ENCODE results near the gene CSAD.

CSAD gene

GRCh38 chr12:53198486-53199110 lies 17.9 kb upstream of the CSAD start:
- no peak for DNase-seq

- DNase-seq, result no peak
These were observed 16.4 kb upstream of the CSAD start for GRCh38 chr12:53197011-53197640.

- no peak for DNase-seq
These were observed 15.8 kb upstream of the CSAD start for GRCh38 chr12:53196486-53196885.

- DNase-seq, result no peak
These were observed 15.0 kb upstream of the CSAD start for GRCh38 chr12:53195516-53196420.

DNA sequence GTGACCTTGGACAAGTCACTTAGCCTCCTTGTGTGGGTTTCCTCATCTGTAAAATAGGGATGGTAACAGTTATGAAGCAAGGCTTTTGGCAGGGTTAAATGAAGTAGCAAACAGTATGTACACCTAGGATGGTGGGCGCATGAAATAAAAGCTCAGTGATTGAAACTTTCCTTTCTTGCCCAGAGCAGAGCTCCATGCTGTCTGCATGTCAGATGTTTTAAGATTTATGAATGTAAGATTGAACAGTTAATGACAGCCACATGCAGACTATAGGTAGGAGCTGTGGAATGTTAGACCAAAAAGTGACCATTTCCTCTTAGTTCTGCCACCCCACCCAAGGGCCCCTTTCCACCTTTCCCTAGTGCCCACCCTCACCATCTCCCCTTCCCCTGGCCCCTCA lies 14.2 kb upstream of the CSAD start:
- no peak for DNase-seq

DNA sequence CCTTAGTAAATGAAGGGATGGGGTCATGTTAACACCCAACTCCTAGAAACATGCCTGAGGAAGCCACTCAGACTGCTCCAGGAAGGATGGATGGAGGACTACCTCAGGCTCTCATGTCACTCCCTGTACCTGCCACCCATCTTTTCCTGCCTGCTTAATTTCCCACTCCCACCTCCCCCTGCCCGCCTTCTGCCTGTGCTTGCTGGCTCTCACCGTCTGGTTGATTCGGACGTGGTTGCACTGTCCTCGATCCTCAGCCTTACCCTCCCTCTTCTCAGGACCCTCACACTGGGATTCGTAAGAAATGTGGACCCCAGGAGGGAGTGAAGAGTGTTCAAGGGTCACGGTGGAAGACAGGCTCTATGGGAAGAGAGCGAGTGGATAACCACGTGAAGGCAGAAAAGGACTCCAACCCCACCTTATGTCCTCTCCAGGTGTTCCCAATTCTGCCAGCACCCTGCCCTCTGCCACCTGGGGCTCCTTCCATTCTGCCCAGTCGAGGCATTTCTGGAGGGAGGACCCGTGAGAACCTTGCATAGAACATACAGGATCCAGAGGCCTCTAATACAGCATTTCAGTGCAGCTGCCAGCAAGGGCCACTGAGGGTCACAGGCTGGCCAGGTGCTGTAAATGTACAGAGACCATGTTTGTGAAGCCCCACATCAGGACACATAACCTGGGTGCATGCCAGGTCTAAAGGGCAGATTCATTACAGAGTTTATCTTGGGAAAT lies 13.4 kb upstream of the CSAD start:
- DNase-seq, result no peak

- DNase-seq, result no peak
These were observed 12.3 kb upstream of the CSAD start for GRCh38 chr12:53193040-53193439.

- DNase-seq, result no peak
These were observed 11.9 kb upstream of the CSAD start for GRCh38 chr12:53192531-53193021.

DNA sequence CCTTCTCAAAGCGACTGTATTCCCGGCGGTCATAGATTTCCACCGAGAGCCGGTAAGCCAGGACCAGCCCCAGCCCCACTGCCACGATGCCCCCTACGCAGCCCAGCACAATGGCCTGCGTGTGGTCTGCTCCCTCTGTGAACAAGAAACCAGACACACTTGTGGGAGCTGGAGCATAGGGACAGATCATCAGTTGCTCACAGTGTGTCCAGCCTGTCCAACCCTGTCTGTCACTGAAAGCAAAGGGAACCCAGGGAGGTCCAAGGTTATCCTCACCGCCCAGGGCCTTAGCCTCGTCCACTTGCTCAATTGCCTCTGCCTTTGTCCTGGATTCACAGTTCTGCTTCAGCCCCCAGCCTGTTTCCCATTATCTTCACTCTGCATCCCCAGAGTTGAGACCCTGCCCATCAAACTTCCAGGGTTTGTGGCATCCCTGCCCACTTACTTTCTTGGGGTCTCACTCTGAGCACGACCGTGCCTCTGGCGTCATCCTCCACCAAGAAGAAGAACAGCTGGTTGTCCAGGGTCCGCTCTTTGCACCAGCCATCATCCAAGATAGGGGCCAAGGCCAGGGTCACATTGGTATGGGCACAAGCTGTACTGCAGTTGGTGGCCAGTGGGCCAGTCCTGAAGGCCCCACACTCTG lies 11.3 kb upstream of the CSAD start:
- no peak for DNase-seq

DNA sequence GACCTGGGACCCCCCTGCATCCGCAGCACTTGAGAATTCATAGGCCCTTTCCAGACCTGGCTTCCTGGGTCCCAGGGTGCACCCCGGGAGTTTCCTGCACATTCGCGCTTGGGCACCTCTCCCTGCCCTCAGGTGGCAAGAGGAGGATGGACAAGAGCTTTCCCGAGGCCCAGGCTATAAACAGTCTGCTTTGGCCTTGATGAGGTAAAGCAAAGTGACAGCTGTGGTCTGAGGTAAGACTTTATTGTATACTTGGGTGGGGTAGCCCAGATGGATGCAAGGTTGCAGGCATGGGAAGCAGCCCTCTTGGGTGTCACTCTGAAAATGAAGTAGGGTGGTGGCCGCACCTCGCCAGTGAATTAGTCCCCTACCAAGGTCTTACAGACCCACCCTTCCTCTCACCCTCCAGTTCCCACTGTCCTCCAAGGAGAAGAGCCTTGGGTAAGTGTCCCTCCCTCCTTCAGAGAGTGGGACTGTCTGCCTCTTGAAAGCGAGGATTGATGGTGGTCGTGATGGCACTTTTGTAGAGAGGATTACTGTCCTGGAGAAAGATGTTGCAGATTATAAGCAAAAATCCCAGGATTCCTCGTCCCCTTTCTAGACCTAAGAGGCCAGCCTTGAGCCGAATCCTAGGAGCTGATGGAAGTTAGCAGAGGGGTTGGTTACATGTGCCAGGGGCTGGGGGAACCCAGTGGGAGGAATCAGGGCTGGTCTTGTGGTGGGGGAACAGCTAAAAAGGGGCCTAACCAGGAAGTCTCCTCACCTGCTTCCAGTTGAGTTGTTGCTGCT lies 10.6 kb upstream of the CSAD start:
- no peak for DNase-seq

GRCh38 chr12:53190108-53190729 lies 9.5 kb upstream of the CSAD start:
- DNase-seq, result peak in 1 of 2 experiments; percentile 12

DNA sequence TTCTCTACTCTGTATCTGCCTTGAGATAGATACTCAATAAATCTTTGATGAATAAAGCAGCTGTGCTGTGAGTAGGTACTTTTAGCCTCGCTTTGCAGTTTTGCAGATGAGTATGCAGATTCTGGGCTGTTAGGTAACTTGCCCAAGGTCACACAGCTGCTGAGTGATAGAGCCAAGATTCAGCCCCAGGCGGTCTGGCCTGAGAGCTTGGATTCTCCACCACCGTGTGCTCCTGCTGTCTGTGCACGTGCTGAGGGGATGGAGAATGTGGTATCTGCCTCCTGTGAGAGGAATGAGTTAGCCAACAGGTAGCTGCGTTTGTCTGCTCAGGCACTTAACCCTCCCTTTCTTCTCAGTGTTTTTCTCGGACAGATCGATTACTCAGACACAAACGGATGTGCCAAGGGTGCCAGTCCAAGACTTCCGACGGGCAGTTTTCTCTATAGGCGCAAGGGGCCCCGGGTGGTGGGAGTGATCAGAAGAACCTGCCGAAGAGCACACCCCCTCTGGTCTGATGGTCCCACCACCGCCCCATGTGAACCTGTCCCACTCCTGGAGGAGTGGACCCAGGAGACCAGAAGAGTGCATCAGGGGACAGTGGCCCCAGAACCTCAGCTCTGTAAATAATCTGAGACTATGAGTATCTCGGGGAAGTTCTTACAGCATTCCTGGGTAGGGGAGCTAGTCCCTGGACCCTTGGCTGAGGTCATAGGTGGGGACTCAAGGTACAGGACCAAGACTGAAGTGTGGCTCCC lies 6.6 kb upstream of the CSAD start:
- no peak for DNase-seq

DNA sequence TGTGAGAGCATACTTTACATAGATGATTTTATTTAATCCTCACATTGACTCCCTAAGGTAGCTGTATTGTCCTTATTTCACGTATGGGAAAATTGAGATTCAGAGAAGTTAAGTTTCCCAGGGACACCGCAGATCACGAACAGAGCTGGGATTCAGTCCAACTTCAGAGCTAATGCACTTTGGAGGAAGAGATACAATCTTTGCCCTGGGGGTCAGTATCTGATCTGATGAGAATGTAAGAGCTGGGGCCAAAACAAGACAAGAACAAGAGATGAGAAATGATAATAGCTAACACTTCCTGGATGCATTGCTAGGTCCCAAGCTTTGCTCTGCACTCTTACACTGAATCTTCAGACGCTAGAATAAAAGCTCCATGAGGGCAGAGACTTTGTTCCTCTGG lies 6.0 kb upstream of the CSAD start:
- no peak for DNase-seq

DNA sequence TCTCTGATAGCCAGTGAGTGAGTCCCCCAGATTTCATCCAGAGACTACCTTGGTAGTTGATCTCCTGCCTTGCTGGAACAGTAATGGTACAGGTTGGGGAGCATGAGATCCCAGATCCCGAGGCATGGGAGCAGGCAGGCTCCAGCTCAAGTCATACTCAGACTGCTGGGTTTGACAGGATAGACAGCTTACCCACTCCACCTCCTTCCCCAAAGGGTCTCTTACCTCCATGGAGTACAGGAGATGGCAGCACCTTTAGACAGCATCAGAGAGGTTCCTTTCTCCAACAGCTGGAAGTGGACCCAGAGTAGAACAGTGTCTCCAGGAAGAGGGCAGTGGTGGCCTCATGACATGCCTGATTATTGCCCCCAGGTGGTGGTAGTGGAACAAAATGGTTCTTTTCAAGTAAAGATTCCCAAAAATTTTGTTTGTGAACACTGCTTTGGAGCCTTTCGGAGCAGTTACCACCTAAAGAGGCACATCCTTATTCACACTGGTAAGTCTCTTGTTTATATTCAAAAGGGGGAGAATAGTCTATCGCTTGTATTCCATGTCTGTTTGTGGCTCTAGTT lies 4.9 kb upstream of the CSAD start:
- DNase-seq, result no peak

GRCh38 chr12:53184828-53185227 lies 4.1 kb upstream of the CSAD start:
- no peak for DNase-seq

DNA sequence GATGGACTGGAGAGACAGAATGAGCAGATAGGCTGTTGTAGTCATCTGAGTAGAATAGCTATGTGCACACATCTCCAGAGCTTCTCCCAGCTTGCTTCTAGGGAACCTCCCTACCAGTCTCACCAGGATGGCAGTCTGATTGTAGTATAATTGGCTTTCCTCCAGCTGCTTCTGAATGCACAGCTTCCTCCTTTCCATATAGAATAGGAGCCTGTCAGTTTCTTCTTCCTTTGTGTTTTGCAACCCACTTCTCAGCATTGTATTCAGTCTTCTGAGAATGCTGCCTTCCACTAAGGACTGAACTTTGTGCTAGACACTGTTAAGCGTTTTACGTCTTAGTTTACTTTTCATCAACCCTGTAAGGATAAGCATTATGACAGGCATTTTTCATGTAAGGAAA lies 2.2 kb upstream of the CSAD start:
- no peak for DNase-seq

DNA sequence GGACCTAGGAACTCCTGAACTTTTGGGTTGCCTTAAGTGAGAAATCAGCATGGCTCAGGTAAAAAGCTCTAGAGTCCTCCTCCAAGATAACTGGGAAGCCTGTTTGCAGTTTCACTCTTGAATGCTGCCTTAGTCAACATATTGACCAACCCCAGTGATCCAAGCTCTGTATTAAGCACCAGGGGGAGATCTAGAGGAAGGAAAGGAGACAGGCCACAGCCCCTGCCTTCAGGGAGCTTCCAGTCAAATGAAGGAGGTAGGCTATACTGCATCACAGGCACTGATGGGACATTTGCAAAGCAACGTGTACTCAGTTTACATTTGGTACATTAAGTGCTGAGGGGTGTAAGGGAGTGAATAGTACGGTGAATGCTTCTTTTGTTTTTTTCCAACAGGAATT lies 1.2 kb upstream of the CSAD start:
- DNase-seq, result no peak

DNA sequence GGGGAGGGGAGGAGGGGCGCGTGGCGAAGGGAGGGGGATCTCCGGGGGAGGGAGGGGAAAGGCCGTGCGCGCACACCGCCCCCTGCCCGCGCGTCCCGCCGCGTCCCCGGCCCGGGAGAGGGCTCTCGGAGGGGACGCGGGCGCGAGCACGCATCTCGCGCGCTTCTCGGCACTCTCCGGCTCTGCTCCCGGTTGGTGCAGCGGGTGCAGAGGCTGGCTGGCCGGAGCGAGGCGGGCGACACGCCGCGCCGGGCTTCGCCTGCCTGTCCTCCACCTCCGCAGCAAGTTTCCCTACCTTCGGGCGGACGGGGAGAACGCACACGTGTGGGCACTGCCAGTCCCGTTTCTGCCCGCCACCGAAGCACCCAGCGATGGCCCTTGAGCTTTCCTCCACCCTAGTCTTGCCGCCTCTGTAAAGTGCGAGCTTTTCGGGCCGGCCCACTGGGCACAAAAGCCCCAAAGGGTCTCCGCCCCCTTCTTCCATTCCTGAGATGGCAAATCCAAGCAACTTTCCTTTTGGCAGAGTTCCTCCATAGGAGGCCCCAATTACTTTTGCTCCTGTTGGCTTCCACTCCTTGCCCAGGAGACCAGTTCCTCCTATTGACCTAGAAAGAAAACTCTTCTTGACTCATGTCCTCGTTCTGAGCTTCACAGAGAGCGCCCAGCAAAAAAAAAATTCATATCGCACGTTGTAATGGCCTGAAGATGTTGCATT lies 363 bp upstream of the CSAD start:
- DNase-seq, result peak; percentile 87 to 90

DNA sequence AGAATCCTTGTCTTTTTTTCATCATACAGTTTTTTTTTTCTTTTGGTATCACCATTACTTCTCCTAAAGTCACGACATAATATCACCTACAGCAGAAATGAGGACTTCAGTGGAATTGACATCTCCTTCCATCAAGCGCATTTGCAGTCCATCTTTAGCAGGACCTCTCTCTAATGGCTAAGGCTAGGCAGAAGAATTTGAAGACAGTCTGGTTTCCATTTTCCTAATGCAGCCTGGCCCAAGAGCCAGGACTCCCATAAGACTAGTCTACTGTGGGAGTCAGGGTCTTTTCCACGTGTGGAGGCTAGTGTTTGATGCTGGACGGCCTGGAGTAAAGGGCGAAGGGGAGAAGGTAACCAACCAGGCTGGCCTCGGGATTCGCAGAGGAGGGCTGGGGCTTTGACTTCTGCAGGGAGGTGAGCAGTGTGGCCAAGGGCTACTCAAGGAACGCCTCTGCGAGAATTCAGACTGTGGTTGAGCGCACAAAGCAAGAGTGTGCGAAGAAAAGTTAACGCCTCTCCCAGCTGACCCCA lies 972 bp downstream of the CSAD start:
- peak in 1 of 2 experiments; percentile 26 for DNase-seq
